Suppressor macrophage (primary cell): ENCODE data around the gene ADAT3.

Experiments used
- DNase-seq, 4 experiments: peaks; one replicate each; pipeline ENCODE4 v3.0.0-alpha.2; 2020 to 2022

ADAT3 gene

GRCh38 chr19:1942078-1942933 lies 37.1 kb downstream of the ADAT3 start:
- DNase-seq = peak; percentile 58 to 80 (median 72)

- DNase-seq = peak in 3 of 4 experiments; percentile 26 to 41 (median 35)
Observed at GRCh38 chr19:1942934-1943555, 37.8 kb downstream of the ADAT3 start.

GRCh38 chr19:1943661-1944087 lies 38.5 kb downstream of the ADAT3 start:
- no peak for DNase-seq

- peak; percentile 51 to 80 (median 75) for DNase-seq
Observed at GRCh38 chr19:1944088-1944915, 39.1 kb downstream of the ADAT3 start.

GRCh38 chr19:1944916-1945561 lies 39.8 kb downstream of the ADAT3 start:
- DNase-seq = no peak

GRCh38 chr19:1945899-1946298 lies 40.7 kb downstream of the ADAT3 start:
- peak; percentile 27 to 65 (median 36) for DNase-seq

- peak; percentile 22 to 77 (median 38) for DNase-seq
Observed at GRCh38 chr19:1947651-1948209, 42.5 kb downstream of the ADAT3 start.

- DNase-seq = no peak
Observed at GRCh38 chr19:1949304-1950101, 44.3 kb downstream of the ADAT3 start.

- DNase-seq = no peak
Observed at GRCh38 chr19:1950640-1951039, 45.4 kb downstream of the ADAT3 start.

- no peak for DNase-seq
Observed at GRCh38 chr19:1952635-1953034, 47.4 kb downstream of the ADAT3 start.

GRCh38 chr19:1953037-1953436 lies 47.8 kb downstream of the ADAT3 start:
- DNase-seq = no peak

GRCh38 chr19:1953441-1954094 lies 48.4 kb downstream of the ADAT3 start:
- no peak for DNase-seq

GRCh38 chr19:1954532-1954933 lies 49.3 kb downstream of the ADAT3 start:
- no peak for DNase-seq

GRCh38 chr19:1955171-1956121 lies 50.2 kb downstream of the ADAT3 start:
- no peak for DNase-seq

- no peak for DNase-seq
Observed at GRCh38 chr19:1956122-1956494, 50.9 kb downstream of the ADAT3 start.

GRCh38 chr19:1956868-1957492 lies 51.8 kb downstream of the ADAT3 start:
- DNase-seq = no peak

- DNase-seq = no peak
Observed at GRCh38 chr19:1957562-1958248, 52.5 kb downstream of the ADAT3 start.

GRCh38 chr19:1959928-1960589 lies 54.9 kb downstream of the ADAT3 start:
- no peak for DNase-seq
